HEK293 (cell line): Measurements from ENCODE around the gene LYRM1.

ENCODE experiments used
- CTCF ChIA-PET: fragments of 350-600 bp; formaldehyde crosslinking; extraction: SDS; loops from one replicate; lab custom pipeline; 2021; ENCODE audit warnings: antibody characterized with exemption; lab: Yijun Ruan, JAX
- POLR2A ChIA-PET: fragments of 300-600 bp; formaldehyde crosslinking; extraction: SDS; loops from one replicate; lab custom pipeline; 2020; ENCODE audit warnings: antibody characterized with exemption, inconsistent platforms; lab: Yijun Ruan, JAX
- H3K27ac ChIP-seq: fragments of 200-500 bp; sonication (Bioruptor generic); 2 replicates; pipeline ENCODE4 v1.5.1; 2014; ENCODE audit warnings: low read depth, low read length, control low read depth, inconsistent platforms; ENCODE audit errors: extremely low read depth
- H3K36me3 ChIP-seq, 2 experiments: fragments of 200-500 bp in 1 of 2; sonication (Bioruptor generic) in 1 of 2; 1 replicate in 1 of 2; 2 replicates in 1 of 2; pipeline ENCODE4 v1.5.1; 2014 to 2017; ENCODE audit warnings: inconsistent platforms in 2 of 2, low read length in 2 of 2; ENCODE audit not compliant: control insufficient read depth in 2 of 2, insufficient read depth in 1 of 2
- H3K4me1 ChIP-seq: fragments of 200-500 bp; sonication (Bioruptor generic); 2 replicates; pipeline ENCODE4 v1.5.1; 2014; ENCODE audit warnings: mild to moderate bottlenecking, low read length, inconsistent platforms; ENCODE audit not compliant: control insufficient read depth, insufficient read depth
- H3K4me3 ChIP-seq: 2 replicates; pipeline ENCODE4 v1.5.1; 2011; ENCODE audit warnings: low read depth, mild to moderate bottlenecking, control low read depth, low read length, moderate library complexity
- H3K9me3 ChIP-seq: fragments of 200-500 bp; sonication (Bioruptor generic); 2 replicates; pipeline ENCODE4 v1.5.1; 2014; ENCODE audit warnings: low read depth, low read length, inconsistent platforms; ENCODE audit not compliant: control insufficient read depth, insufficient read depth
- FEZF1 ChIP-seq: fragments of 450-650 bp; formaldehyde crosslinking; IDR thresholded peaks from 2 replicates; pipeline ENCODE4 v1.5.1; 2016; ENCODE audit warnings: missing biosample characterization, missing genetic modification characterization
- HOXD13 ChIP-seq: sonication (generic); formaldehyde crosslinking; IDR thresholded peaks from 2 replicates; pipeline ENCODE4 v1.8.0; 2022; ENCODE audit warnings: missing genetic modification reagents, borderline replicate concordance
- PRDM4 ChIP-seq: fragments of 450-650 bp; formaldehyde crosslinking; IDR thresholded peaks from 2 replicates; pipeline ENCODE4 v1.5.1; 2017; ENCODE audit warnings: missing biosample characterization, missing genetic modification characterization
- SCRT1 ChIP-seq: fragments of 450-650 bp; formaldehyde crosslinking; IDR thresholded peaks from 2 replicates; pipeline ENCODE4 v1.5.1; 2016; ENCODE audit warnings: missing biosample characterization, missing genetic modification characterization, borderline replicate concordance
- SP2 ChIP-seq: fragments of 450-650 bp; formaldehyde crosslinking; IDR thresholded peaks from 2 replicates; pipeline ENCODE4 v1.5.1; 2016; ENCODE audit warnings: missing biosample characterization, missing genetic modification characterization
- ZBTB1 ChIP-seq: fragments of 450-650 bp; formaldehyde crosslinking; IDR thresholded peaks from 2 replicates; pipeline ENCODE4 v1.5.1; 2016; ENCODE audit warnings: missing biosample characterization, missing genetic modification characterization
- ZBTB17 ChIP-seq: fragments of 450-650 bp; formaldehyde crosslinking; IDR thresholded peaks from 2 replicates; pipeline ENCODE4 v1.5.1; 2016; ENCODE audit warnings: missing biosample characterization, missing genetic modification characterization
- ZFP37 ChIP-seq: fragments of 450-650 bp; formaldehyde crosslinking; IDR thresholded peaks from 2 replicates; pipeline ENCODE4 v1.5.1; 2016; ENCODE audit warnings: missing biosample characterization, missing genetic modification characterization
- ZNF148 ChIP-seq: fragments of 450-650 bp; formaldehyde crosslinking; IDR thresholded peaks from 2 replicates; pipeline ENCODE4 v1.5.0; 2017; ENCODE audit warnings: missing biosample characterization, missing genetic modification characterization, borderline replicate concordance
- ZNF155 ChIP-seq: fragments of 450-650 bp; formaldehyde crosslinking; IDR thresholded peaks from 2 replicates; pipeline ENCODE4 v1.5.1; 2016; ENCODE audit warnings: missing biosample characterization, missing genetic modification characterization
- ZNF157 ChIP-seq: fragments of 450-650 bp; formaldehyde crosslinking; IDR thresholded peaks from 2 replicates; pipeline ENCODE4 v1.5.1; 2016; ENCODE audit warnings: missing biosample characterization, missing genetic modification characterization
- ZNF274 ChIP-seq, 2 experiments: fragments of 200-500 bp in 1 of 2; fragments of 450-650 bp in 1 of 2; sonication (Bioruptor generic) in 1 of 2; formaldehyde crosslinking in 1 of 2; IDR thresholded peaks; 2 replicates each; pipeline versions ENCODE4 v1.5.1 to v1.6.1; 2014 to 2016; ENCODE audit warnings: borderline replicate concordance in 1 of 2, inconsistent platforms in 1 of 2, low read length in 1 of 2, missing biosample characterization in 1 of 2, missing genetic modification characterization in 1 of 2
- ZNF280C ChIP-seq: fragments of 450-650 bp; formaldehyde crosslinking; IDR thresholded peaks from 2 replicates; pipeline ENCODE4 v1.5.1; 2016; ENCODE audit warnings: missing biosample characterization, missing genetic modification characterization
- ZNF311 ChIP-seq: fragments of 450-650 bp; formaldehyde crosslinking; IDR thresholded peaks from 2 replicates; pipeline ENCODE4 v1.5.1; 2017; ENCODE audit warnings: missing biosample characterization, missing genetic modification characterization, borderline replicate concordance
- ZNF433 ChIP-seq: fragments of 450-650 bp; formaldehyde crosslinking; IDR thresholded peaks from 2 replicates; pipeline ENCODE4 v1.5.1; 2016; ENCODE audit warnings: missing biosample characterization, missing genetic modification characterization, low read depth
- ZNF48 ChIP-seq: fragments of 450-650 bp; formaldehyde crosslinking; IDR thresholded peaks from 2 replicates; pipeline ENCODE4 v1.5.1; 2016; ENCODE audit warnings: missing biosample characterization, missing genetic modification characterization
- ZNF529 ChIP-seq: fragments of 450-650 bp; formaldehyde crosslinking; IDR thresholded peaks from 2 replicates; pipeline ENCODE4 v1.5.1; 2017; ENCODE audit warnings: missing genetic modification characterization, missing biosample characterization; ENCODE audit not compliant: insufficient replicate concordance
- ZNF585B ChIP-seq: fragments of 450-650 bp; formaldehyde crosslinking; IDR thresholded peaks from 2 replicates; pipeline ENCODE4 v1.5.1; 2016; ENCODE audit warnings: missing biosample characterization, missing genetic modification characterization
- ZNF639 ChIP-seq: fragments of 450-650 bp; formaldehyde crosslinking; IDR thresholded peaks from 2 replicates; pipeline ENCODE4 v1.5.1; 2016; ENCODE audit warnings: missing biosample characterization, missing genetic modification characterization
- ZNF670 ChIP-seq: fragments of 450-650 bp; formaldehyde crosslinking; IDR thresholded peaks from 2 replicates; pipeline ENCODE4 v1.5.1; 2016; ENCODE audit warnings: missing biosample characterization, missing genetic modification characterization, low read depth
- ZNF792 ChIP-seq: fragments of 450-650 bp; formaldehyde crosslinking; IDR thresholded peaks from 2 replicates; pipeline ENCODE4 v1.5.1; 2016; ENCODE audit warnings: missing biosample characterization, missing genetic modification characterization
- ZNF830 ChIP-seq: fragments of 450-650 bp; IDR thresholded peaks from 2 replicates; pipeline ENCODE4 v1.5.0; 2018; ENCODE audit warnings: missing biosample characterization, missing genetic modification characterization, low read depth, mild to moderate bottlenecking, moderate library complexity
- ZSCAN5A ChIP-seq: fragments of 450-650 bp; formaldehyde crosslinking; IDR thresholded peaks from 2 replicates; pipeline ENCODE4 v1.5.1; 2016; ENCODE audit warnings: missing biosample characterization, missing genetic modification characterization
- ZXDB ChIP-seq: fragments of 450-650 bp; formaldehyde crosslinking; IDR thresholded peaks from 2 replicates; pipeline ENCODE4 v1.5.1; 2016; ENCODE audit warnings: missing biosample characterization, missing genetic modification characterization

Gene LYRM1

GRCh38 chr16:20871941-20872815 lies 28.4 kb upstream of the LYRM1 start (continued):
- TF ChIP-seq ZNF148 (tag by site-specific recombination) (no peak), ZNF311 (tag by site-specific recombination) (no peak), ZSCAN5A (tag by site-specific recombination) (no peak), ZNF155 (no peak), ZNF792 (tag by site-specific recombination) (no peak), PRDM4 (tag by site-specific recombination) (no peak), ZNF529 (tag by site-specific recombination) (no peak), ZNF639 (no peak)

GRCh38 chr16:20873331-20873730 lies 27.2 kb upstream of the LYRM1 start:
- H3K4me1 ChIP-seq, result peaks cover 1% of the 10 kb centered on the region; the same call in 1 of the 2 replicates
- no peak overlapping the region for H3K27ac ChIP-seq
- no peaks in the 10 kb centered on the region for H3K9me3 ChIP-seq
- H3K36me3 ChIP-seq, result no peaks in the 10 kb centered on the region
- CTCF ChIA-PET, result interaction anchor here (0.8 kb wide), 1 partner anchor 23 kb away, joined by 3 read pairs; no protein-coding TSS in a partner anchor
- POLR2A ChIA-PET, result no interaction called here
- TF ChIP-seq ZNF670 (tag by site-specific recombination) (no peak), ZNF585B (tag by site-specific recombination) (no peak), ZFP37 (tag by site-specific recombination) (no peak), ZNF274 (IDR thresholded peaks at IDR 0.05; ENCODE audit: low read length) (no peak), ZNF274 (tag by site-specific recombination; IDR thresholded peaks at IDR 0.05; ENCODE audit: borderline replicate concordance) (no peak), FEZF1 (tag by site-specific recombination) (no peak), ZXDB (tag by site-specific recombination) (no peak), ZNF48 (tag by site-specific recombination) (no peak), ZNF433 (no peak), ZNF830 (tag by site-specific recombination) (no peak), SP2 (tag by site-specific recombination) (no peak), ZBTB17 (no peak), SCRT1 (no peak), HOXD13 (no peak), ZBTB1 (tag by site-specific recombination) (no peak), ZNF157 (tag by site-specific recombination) (no peak), ZNF280C (tag by site-specific recombination) (no peak)
- no peak overlapping the region for H3K4me3 ChIP-seq
